Parathyroid adenoma (tissue), 2 donors: ENCODE data around the gene RPS6KA1.

ENCODE experiments used
- H2AFZ ChIP-seq: fragments of 300-600 bp; sonication (generic); one replicate; pipeline ENCODE4 v1.7.0; 2017; ENCODE audit warnings: antibody characterized with exemption, mild to moderate bottlenecking
- H3K27ac ChIP-seq: fragments of 300-600 bp; sonication (generic); one replicate; pipeline ENCODE4 v1.7.0; 2017
- H3K27me3 ChIP-seq: fragments of 300-600 bp; sonication (generic); one replicate; pipeline ENCODE4 v1.7.0; 2017; ENCODE audit warnings: low read length; ENCODE audit not compliant: control insufficient read depth, insufficient read depth
- H3K36me3 ChIP-seq: fragments of 300-600 bp; sonication (generic); one replicate; pipeline ENCODE4 v1.7.0; 2017; ENCODE audit warnings: low read length; ENCODE audit not compliant: control insufficient read depth, insufficient read depth
- H3K4me1 ChIP-seq: fragments of 300-600 bp; sonication (generic); one replicate; pipeline ENCODE4 v1.7.0; 2017; ENCODE audit warnings: control low read depth
- H3K4me2 ChIP-seq: fragments of 300-600 bp; sonication (generic); one replicate; pipeline ENCODE4 v1.7.0; 2017; ENCODE audit warnings: low read length
- H3K4me3 ChIP-seq: fragments of 300-600 bp; sonication (generic); one replicate; pipeline ENCODE4 v1.7.0; 2017; ENCODE audit warnings: low read depth, low read length
- H3K79me2 ChIP-seq: fragments of 300-600 bp; sonication (generic); one replicate; pipeline ENCODE4 v1.7.0; 2017; ENCODE audit warnings: control low read depth
- H3K9ac ChIP-seq: fragments of 300-600 bp; sonication (generic); one replicate; pipeline ENCODE4 v1.7.0; 2017; ENCODE audit warnings: mild to moderate bottlenecking
- H3K9me3 ChIP-seq: fragments of 300-600 bp; sonication (generic); one replicate; pipeline ENCODE4 v1.7.0; 2017; ENCODE audit warnings: low read length; ENCODE audit not compliant: control insufficient read depth
- TF ChIP-seq, protein P1 (sequence below): fragments of 300-600 bp; sonication (generic); IDR thresholded peaks from one replicate; pipeline ENCODE4 v1.7.0; 2017; ENCODE audit warnings: antibody characterized with exemption, mild to moderate bottlenecking
- donor health status: primary hyperparathyroidism.

Gene RPS6KA1

DNA sequence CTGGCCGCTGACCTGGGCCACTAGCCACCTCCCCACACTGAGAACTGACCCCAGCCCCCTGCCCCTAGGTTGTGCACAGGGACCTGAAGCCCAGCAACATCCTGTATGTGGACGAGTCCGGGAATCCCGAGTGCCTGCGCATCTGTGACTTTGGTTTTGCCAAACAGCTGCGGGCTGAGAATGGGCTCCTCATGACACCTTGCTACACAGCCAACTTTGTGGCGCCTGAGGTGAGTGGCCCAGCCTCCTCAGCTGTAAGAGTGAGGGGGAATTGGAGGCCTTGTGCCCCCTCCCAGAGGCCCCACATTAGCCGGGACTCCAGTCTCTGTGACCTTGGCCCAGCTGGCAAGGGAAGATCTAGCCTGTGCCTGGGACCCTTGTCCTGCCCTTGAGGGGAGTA is 41.8 kb downstream of the RPS6KA1 start:
- no peaks in the 10 kb centered on the region for H3K27me3 ChIP-seq
- no peaks in the 10 kb centered on the region for H3K36me3 ChIP-seq
- no peaks in the 10 kb centered on the region for H3K9me3 ChIP-seq
- no peak overlapping the region for H3K9ac ChIP-seq
- no peak overlapping the region for H3K4me3 ChIP-seq
- H3K79me2 ChIP-seq = no peaks in the 10 kb centered on the region
- no peak overlapping the region for H3K4me2 ChIP-seq
- no peaks in the 10 kb centered on the region for H3K4me1 ChIP-seq
- no peak overlapping the region for H2AFZ ChIP-seq
- no peak overlapping the region for H3K27ac ChIP-seq
- TF ChIP-seq, protein P1, sequence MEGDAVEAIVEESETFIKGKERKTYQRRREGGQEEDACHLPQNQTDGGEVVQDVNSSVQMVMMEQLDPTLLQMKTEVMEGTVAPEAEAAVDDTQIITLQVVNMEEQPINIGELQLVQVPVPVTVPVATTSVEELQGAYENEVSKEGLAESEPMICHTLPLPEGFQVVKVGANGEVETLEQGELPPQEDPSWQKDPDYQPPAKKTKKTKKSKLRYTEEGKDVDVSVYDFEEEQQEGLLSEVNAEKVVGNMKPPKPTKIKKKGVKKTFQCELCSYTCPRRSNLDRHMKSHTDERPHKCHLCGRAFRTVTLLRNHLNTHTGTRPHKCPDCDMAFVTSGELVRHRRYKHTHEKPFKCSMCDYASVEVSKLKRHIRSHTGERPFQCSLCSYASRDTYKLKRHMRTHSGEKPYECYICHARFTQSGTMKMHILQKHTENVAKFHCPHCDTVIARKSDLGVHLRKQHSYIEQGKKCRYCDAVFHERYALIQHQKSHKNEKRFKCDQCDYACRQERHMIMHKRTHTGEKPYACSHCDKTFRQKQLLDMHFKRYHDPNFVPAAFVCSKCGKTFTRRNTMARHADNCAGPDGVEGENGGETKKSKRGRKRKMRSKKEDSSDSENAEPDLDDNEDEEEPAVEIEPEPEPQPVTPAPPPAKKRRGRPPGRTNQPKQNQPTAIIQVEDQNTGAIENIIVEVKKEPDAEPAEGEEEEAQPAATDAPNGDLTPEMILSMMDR = no peak

DNA sequence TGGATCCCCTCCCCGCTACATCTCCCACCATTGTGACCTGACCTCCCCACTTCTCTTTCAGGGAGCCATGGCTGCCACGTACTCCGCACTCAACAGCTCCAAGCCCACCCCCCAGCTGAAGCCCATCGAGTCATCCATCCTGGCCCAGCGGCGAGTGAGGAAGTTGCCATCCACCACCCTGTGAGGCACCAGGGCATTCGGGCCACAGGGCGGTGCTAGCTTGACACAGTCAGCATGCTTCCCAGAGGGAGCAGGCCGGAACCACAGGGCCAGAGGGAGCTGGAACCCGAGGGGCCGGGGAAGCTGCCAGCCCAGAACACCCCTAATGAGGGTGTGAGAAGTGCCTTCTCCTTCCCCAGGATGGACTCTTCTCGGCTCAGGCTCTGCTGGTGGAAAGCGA is 44.5 kb downstream of the RPS6KA1 start:
- H3K36me3 ChIP-seq = no peaks in the 10 kb centered on the region
- TF ChIP-seq, protein P1 = no peak
- H3K27me3 ChIP-seq = no peaks in the 10 kb centered on the region

DNA sequence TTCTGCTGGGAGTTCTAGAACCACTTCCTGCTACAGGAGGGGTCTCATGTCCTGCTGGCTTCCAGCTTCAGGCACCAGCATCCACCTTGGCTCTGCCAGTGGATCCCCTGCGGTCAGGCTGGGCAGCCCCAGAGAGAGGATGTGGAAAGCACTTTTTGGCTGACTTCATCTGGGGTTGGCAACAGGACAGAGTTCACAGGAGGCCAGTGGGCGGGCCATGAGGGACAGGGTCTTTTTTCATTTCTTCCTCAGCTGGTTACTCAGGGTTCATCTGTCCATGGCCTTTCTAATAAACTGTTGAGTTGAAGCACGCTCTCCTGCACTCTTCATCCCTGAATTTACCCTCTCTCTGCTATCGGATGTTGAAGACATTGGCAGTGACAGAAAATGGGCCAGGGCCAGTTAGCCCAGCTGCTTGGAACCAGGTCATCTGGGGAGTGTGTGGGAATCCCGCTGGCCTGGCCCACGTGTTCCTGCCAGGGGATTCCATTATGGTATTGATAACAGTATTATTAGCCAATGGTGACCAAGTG is 45.2 kb downstream of the RPS6KA1 start:
- Histone ChIP-seq H3K79me2 (no peaks in the 10 kb centered on the region), H3K27me3 (no peaks in the 10 kb centered on the region), H3K4me3 (no peak overlapping the region), H3K9me3 (no peaks in the 10 kb centered on the region), H3K27ac (no peak overlapping the region), H3K36me3 (no peaks in the 10 kb centered on the region), H3K9ac (no peak overlapping the region), H3K4me2 (no peak overlapping the region), H2AFZ (no peak overlapping the region), H3K4me1 (no peaks in the 10 kb centered on the region)
- TF ChIP-seq, protein P1 = no peak

More for the DNA sequence above, 44.5 kb downstream of the RPS6KA1 start:
- H3K4me3 ChIP-seq = no peak overlapping the region
- no peak overlapping the region for H3K9ac ChIP-seq
- H2AFZ ChIP-seq = no peak overlapping the region
- H3K9me3 ChIP-seq = no peaks in the 10 kb centered on the region
- no peak overlapping the region for H3K4me2 ChIP-seq
- H3K79me2 ChIP-seq = no peaks in the 10 kb centered on the region
- H3K4me1 ChIP-seq = no peaks in the 10 kb centered on the region
- H3K27ac ChIP-seq = no peak overlapping the region

DNA sequence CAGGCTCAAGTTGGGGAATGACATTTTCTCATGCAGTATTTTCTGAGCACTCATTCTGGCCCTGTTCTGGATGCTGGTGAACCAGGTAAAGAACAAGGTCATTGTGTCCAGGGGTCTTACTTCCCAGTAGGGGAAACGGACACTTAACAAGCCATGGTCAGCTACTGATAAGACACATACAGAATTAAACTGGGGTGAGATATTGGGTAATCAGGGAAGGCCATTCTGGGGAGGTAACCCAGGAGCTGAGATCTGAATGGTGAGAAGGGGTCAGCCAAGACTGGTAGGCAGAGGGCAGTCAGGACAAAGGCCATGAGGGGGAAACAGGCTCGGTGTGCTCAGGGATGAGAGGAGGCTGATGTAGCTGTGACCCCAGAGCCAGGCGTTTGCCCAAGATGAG is 45.8 kb downstream of the RPS6KA1 start:
- Histone ChIP-seq H3K36me3 (no peaks in the 10 kb centered on the region), H3K27ac (no peak overlapping the region)
- TF ChIP-seq, protein P1 = no peak

DNA sequence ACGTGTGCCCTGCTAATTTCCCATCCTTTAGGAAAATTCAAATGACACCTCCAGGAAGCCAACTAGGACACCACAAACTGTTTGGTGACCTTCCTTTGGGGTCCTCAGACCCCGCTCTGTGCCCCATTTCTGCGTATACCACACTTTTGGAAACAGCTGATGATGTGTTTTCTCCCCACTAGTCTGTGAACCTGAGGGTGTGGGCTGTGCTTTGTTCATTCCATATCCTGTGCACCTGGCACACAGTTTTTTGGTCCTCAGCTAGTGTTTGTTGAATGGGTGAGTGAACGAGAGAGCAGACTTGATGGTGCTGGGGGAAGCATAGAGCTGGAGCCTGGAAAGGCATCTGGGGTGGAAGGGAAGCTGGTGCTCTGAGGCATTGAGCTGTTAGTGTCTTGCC is 48.6 kb downstream of the RPS6KA1 start:
- no peak overlapping the region for H3K27ac ChIP-seq
- H2AFZ ChIP-seq = no peak overlapping the region
- no peaks in the 10 kb centered on the region for H3K9me3 ChIP-seq
- H3K36me3 ChIP-seq = no peaks in the 10 kb centered on the region
- no peak overlapping the region for H3K4me2 ChIP-seq
- no peak overlapping the region for H3K4me3 ChIP-seq
- H3K79me2 ChIP-seq = no peaks in the 10 kb centered on the region
- no peaks in the 10 kb centered on the region for H3K4me1 ChIP-seq
- TF ChIP-seq, protein P1 = no peak
- H3K27me3 ChIP-seq = no peaks in the 10 kb centered on the region
- no peak overlapping the region for H3K9ac ChIP-seq

More for the DNA sequence above, 45.8 kb downstream of the RPS6KA1 start:
- no peak overlapping the region for H3K4me2 ChIP-seq
- H3K79me2 ChIP-seq = no peaks in the 10 kb centered on the region
- H2AFZ ChIP-seq = no peak overlapping the region
- no peak overlapping the region for H3K9ac ChIP-seq
- no peaks in the 10 kb centered on the region for H3K4me1 ChIP-seq
- no peak overlapping the region for H3K4me3 ChIP-seq
- no peaks in the 10 kb centered on the region for H3K9me3 ChIP-seq
- no peaks in the 10 kb centered on the region for H3K27me3 ChIP-seq
